ENCODE results near the gene PCID2. TPM values are rescaled to one million over a fixed set of nuclear protein-coding genes. Genes with fewer than 3 reads are reported as not detected.
A peak's percentile ranks its signal among the peaks of the same experiment; 100 is the strongest.
"Not testable (repeated sequence)": the region's sequence is repeated elsewhere in the genome, so short reads cannot be mapped to it uniquely, and the experiment has no call there.

Gene PCID2
- total and polyA plus RNA-seq, 8 donors: 17.3 to 33.9 (median 21.0) TPM

- H3K27me3 ChIP-seq: no peaks in the 10 kb centered on the region
- 16 to 19% methylated on average over 25 of the region's 25 CpGs for WGBS, 2 donors
- no peaks in the 10 kb centered on the region for H3K4me1 ChIP-seq
These were observed 45.4 kb downstream of the PCID2 start for GRCh38 chr13:113162783-113163685.

DNA sequence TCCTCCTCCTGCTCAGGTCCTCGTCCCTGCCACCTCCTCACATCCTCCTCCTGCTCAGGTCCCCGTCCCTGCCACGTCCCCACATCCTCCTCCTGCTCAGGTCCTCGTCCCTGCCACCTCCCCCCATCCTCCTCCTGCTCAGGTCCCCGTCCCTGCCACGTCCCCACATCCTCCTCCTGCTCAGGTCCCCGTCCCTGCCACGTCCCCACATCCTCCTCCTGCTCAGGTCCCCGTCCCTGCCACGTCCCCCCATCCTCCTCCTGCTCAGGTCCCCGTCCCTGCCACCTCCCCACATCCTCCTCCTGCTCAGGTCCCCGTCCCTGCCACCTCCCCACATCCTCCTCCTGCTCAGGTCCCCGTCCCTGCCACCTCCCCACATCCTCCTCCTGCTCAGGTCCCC, 46.5 kb downstream of the PCID2 start:
- H3K36me3 ChIP-seq; H3K27ac ChIP-seq; H3K9me3 ChIP-seq; ATAC-seq; H3K4me3 ChIP-seq; FAIRE-seq; H3K27me3 ChIP-seq; H3K4me1 ChIP-seq; intact Hi-C loops (cut with DNase I); DNase-seq: not testable (repeated sequence)
- 15% methylated on average over 7 to 11 of the region's 13 CpGs for WGBS, 2 donors

More at GRCh38 chr13:113162783-113163685, 45.4 kb downstream of the PCID2 start:
- no peaks in the 10 kb centered on the region for H3K36me3 ChIP-seq
- no peak overlapping the region for H3K27ac ChIP-seq
- intact Hi-C loops (cut with DNase I): no loop called here
- TF ChIP-seq CTCF (IDR thresholded peaks at IDR 0.05): no peak
- FAIRE-seq (no peak), DNase-seq (no peak), ATAC-seq (peak in 2 of 4 donors; percentile 26 to 39)
- H3K9me3 ChIP-seq: no peaks in the 10 kb centered on the region
- no peak overlapping the region for H3K4me3 ChIP-seq

DNA sequence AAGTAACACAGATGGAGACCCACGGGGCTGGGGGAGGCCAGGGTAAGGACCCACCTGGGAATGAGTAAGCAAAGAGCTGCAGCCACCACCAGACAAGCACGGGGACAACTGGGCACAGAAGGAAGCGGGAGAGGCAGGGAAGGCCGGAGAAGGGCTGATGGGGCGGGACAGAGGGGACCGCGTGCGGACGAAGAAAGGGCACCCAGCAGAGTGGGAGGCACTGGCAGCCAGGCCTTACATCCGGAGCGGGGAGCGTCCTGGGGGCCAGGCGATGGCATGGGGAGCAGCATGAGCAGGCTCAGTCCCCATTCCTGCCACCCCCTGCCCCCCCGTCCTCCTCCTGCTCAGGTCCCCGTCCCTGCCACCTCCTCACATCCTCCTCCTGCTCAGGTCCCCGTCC, 47.0 kb downstream of the PCID2 start:
- DNase-seq (no peak), FAIRE-seq (no peak), ATAC-seq (no peak)
- Histone ChIP-seq H3K4me3 (no peak overlapping the region), H3K4me1 (no peaks in the 10 kb centered on the region), H3K36me3 (no peaks in the 10 kb centered on the region), H3K9me3 (no peaks in the 10 kb centered on the region), H3K27ac (no peak overlapping the region), H3K27me3 (no peaks in the 10 kb centered on the region)
- TF ChIP-seq CTCF (IDR thresholded peaks at IDR 0.05): no peak
- WGBS, 2 donors: 34 to 43% methylated on average over 10 to 16 of the region's 16 CpGs
- intact Hi-C loops (cut with DNase I): no loop called here

- no peak for TF ChIP-seq CTCF (IDR thresholded peaks at IDR 0.05)
- Histone ChIP-seq H3K36me3 (no peaks in the 10 kb centered on the region), H3K9me3 (no peaks in the 10 kb centered on the region), H3K27ac (no peak overlapping the region), H3K4me3 (no peak overlapping the region), H3K4me1 (no peaks in the 10 kb centered on the region), H3K27me3 (no peaks in the 10 kb centered on the region)
- FAIRE-seq (no peak), ATAC-seq (no peak), DNase-seq (no peak)
- 67 to 72% methylated on average over 12 of the region's 12 CpGs for WGBS, 2 donors
- intact Hi-C loops (cut with DNase I): no loop called here
These were observed 47.5 kb downstream of the PCID2 start for GRCh38 chr13:113160983-113161382.

GRCh38 chr13:113159701-113160100, 48.8 kb downstream of the PCID2 start:
- intact Hi-C loops (cut with DNase I): no loop called here
- H3K9me3 ChIP-seq: no peaks in the 10 kb centered on the region
- H3K36me3 ChIP-seq: no peaks in the 10 kb centered on the region
- no peak for FAIRE-seq
- H3K4me3 ChIP-seq: no peak overlapping the region
- WGBS, 2 donors: 86 to 89% methylated on average over 20 of the region's 20 CpGs
- no peak for ATAC-seq
- no peaks in the 10 kb centered on the region for H3K27me3 ChIP-seq
- H3K27ac ChIP-seq: no peak overlapping the region
- no peak for TF ChIP-seq CTCF (IDR thresholded peaks at IDR 0.05)
- H3K4me1 ChIP-seq: no peaks in the 10 kb centered on the region
- DNase-seq: no peak

Data from pancreas (tissue), 10 donors.